SH-SY5Y (cell line): Measurements from ENCODE around the gene PIGH.

ENCODE experiments used
- GATA2 ChIP-seq: IDR thresholded peaks from 2 replicates; pipeline ENCODE4 v1.6.1; 2011; ENCODE audit warnings: mild to moderate bottlenecking, low read depth, low read length
- GATA3 ChIP-seq: IDR thresholded peaks from 2 replicates; pipeline ENCODE4 v1.6.1; 2011; ENCODE audit warnings: low read depth, mild to moderate bottlenecking, low read length, moderate library complexity

GRCh38 chr14:67566908-67567307 is 33.2 kb downstream of the PIGH start:
- TF ChIP-seq GATA3 = no peak
- TF ChIP-seq GATA2 = no peak
